ENCODE measurements around the gene KRTCAP2.

Gene KRTCAP2

DNA sequence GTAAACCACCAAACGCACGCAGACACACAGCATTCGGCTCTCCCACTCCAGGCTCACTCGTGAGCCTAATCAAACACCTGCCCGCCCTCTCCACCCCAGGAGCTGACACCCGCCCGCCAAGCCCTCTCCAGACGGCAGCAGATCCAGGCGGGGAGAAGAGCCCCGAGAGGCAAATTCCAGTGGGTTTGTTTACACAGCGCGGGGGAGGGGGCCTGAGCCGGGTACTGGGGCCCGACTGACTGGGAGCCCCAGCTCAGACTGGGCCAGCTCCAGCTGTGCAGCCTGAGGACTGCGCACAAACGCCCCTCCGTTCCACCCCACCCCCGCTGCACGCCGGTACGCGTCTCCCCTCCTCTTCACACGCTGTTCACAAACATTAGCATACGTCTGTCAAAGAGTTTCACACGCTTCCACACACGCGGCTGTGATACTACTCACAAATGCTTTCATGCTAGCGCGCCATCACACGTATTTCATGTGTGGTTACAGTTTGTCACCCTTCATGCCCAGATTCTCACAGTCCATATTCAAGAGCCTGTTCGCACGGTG lies 46.5 kb downstream of the KRTCAP2 start:
- DNase-seq = peak in 1 of 2 donors; percentile 24
- Mint-ChIP-seq H3K27me3 (peaks cover 39% of the 10 kb centered on the region), H3K27ac (no peak overlapping the region), H3K4me1 (peaks cover 37% of the 10 kb centered on the region), H3K9me3 (no peaks in the 10 kb centered on the region), H3K4me3 (peak overlapping the region; percentile 75 to 86)
- peak; percentile 66 for ATAC-seq

GRCh38 chr1:155125946-155126555 lies 47.1 kb downstream of the KRTCAP2 start:
- H3K27ac Mint-ChIP-seq = no peak overlapping the region
- H3K9me3 Mint-ChIP-seq = no peaks in the 10 kb centered on the region
- H3K4me3 Mint-ChIP-seq = peak overlapping the region in 1 of 2 donors; percentile 86
- no peak for ATAC-seq
- H3K27me3 Mint-ChIP-seq = peaks cover 39% of the 10 kb centered on the region
- H3K4me1 Mint-ChIP-seq = peaks cover 37% of the 10 kb centered on the region
- DNase-seq = no peak

DNA sequence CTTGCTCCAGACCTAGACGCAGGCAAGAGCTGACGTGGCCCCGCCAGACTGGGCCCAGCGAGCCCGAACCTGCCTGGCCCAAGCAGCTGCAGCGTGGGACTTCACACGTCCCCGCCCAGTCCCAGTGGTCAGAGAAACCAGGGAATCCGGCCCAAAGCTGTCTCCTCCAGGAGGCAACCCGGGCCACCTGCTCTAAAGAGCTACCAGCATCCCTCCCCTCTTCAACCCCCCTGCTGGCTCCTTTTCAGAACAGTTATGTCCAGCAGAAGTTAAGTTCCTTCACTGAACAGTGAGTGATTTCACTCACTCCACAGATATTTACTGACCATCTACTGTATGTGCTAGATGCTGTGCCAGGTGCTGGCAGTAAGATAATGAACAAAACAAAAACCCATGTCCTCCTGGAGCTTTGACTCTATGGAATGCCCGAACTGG lies 47.6 kb downstream of the KRTCAP2 start:
- H3K4me1 Mint-ChIP-seq = peaks cover 37% of the 10 kb centered on the region
- DNase-seq = no peak
- H3K9me3 Mint-ChIP-seq = no peaks in the 10 kb centered on the region
- no peak for ATAC-seq
- peaks cover 39% of the 10 kb centered on the region for H3K27me3 Mint-ChIP-seq
- H3K27ac Mint-ChIP-seq = no peak overlapping the region
- peak overlapping the region in 1 of 2 donors; percentile 49 for H3K4me3 Mint-ChIP-seq

DNA sequence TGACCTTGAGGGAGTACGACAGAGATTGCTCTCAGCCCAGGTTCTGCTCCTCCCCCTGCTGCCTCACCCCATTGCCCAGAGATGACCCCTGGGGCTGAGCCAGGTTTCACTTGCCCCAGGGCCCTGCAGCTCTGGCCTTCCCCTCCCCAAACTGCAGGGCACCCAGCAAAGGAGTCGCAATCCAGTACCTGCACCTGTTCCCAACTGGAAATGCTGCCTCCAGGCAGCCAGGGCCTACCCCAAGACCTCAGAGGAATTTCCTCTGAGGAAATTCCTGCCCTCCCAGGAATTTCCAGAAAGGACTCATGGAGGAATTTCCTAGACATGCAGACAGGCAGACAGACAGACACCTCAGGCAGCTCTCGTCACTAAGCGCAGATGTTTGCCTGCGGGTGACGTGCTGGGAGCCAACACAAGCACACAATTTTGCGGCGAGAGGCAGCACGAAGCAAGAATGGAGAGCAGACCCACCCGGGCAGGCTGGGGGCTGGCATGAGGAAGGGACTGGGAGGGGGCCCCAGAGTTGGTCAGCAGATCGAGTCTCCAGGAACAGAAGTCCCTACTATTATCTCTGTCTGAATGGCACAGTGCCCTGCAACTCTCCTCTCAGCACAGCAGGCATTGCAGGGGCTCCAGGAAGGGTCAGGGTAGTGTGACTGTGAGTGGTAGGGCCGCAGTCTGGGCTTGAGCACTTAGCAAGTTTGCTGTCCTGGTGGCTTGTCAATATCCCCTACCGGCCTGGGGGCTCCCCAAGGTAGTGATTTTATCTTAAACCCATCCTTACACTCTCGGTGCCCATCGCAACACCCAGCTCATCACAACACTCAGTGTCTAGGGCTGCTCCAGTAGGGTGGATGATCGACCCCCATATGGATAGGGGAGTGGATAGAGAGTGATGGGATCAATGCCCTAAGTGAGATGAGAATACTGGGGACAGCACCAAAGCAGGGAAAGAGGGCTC lies 48.3 kb downstream of the KRTCAP2 start:
- Mint-ChIP-seq H3K4me1 (peaks cover 35% of the 10 kb centered on the region), H3K4me3 (no peak overlapping the region), H3K27ac (no peak overlapping the region), H3K27me3 (peaks cover 39% of the 10 kb centered on the region), H3K9me3 (no peaks in the 10 kb centered on the region)
- ATAC-seq = no peak
- no peak for DNase-seq

- ATAC-seq (no peak), DNase-seq (no peak)
- Mint-ChIP-seq H3K27ac (no peak overlapping the region), H3K4me3 (no peak overlapping the region), H3K9me3 (no peaks in the 10 kb centered on the region), H3K4me1 (peaks cover 26% of the 10 kb centered on the region), H3K27me3 (peaks cover 39% of the 10 kb centered on the region)
Measured at GRCh38 chr1:155123801-155124200, 49.3 kb downstream of the KRTCAP2 start.

- ATAC-seq (no peak), DNase-seq (no peak)
- H3K27ac Mint-ChIP-seq = no peak overlapping the region
- H3K4me1 Mint-ChIP-seq = peaks cover 12% of the 10 kb centered on the region
- H3K27me3 Mint-ChIP-seq = peaks cover 25% of the 10 kb centered on the region
- no peak overlapping the region for H3K4me3 Mint-ChIP-seq
- H3K9me3 Mint-ChIP-seq = no peaks in the 10 kb centered on the region
Measured at GRCh38 chr1:155122308-155122707, 50.8 kb downstream of the KRTCAP2 start.

DNA sequence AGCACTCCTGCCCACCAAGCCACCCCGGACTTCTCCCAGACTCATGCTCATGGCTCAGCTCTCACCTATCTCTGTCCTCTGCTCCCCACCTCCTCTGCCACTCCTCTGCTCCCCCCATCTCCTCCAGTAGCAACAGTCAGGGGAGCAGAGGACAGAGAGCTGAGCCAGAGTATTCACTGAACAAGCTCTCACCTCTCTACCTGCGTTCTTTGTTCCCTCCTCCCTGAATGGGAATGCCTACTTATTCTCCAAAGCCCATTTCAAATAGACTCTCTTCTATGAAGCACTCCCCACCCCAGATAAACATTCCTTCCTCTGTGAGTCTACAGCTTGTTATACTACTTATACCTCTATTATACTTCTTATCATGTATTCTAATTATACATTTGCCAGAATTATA lies 51.9 kb downstream of the KRTCAP2 start:
- Mint-ChIP-seq H3K27me3 (peaks cover 14% of the 10 kb centered on the region), H3K4me1 (peaks cover 1% of the 10 kb centered on the region), H3K4me3 (no peak overlapping the region), H3K27ac (no peak overlapping the region), H3K9me3 (no peaks in the 10 kb centered on the region)
- no peak for DNase-seq
- no peak for ATAC-seq

DNA sequence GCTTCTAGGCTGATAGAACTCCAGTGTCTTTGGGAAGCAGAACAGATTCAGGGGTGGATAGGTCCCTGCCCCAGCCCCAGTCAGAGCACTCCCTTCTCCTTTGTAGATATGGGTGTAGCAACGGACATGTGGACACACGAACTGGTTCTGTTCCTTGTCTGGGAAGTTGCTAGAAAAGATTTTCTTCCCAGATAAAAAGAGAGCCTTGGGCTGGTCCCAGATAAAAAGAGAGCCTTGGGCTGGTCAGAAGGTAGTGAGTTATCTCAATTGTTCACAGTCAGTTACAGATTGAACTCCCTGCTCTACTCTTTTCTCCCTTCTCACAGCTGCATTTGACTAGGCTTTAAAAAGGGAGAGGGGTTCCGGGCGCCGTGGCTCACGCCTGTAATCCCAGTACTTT lies 52.9 kb downstream of the KRTCAP2 start:
- peaks cover 4% of the 10 kb centered on the region for H3K27me3 Mint-ChIP-seq
- no peak for DNase-seq
- no peak for ATAC-seq
- H3K4me3 Mint-ChIP-seq = no peak overlapping the region
- no peak overlapping the region for H3K27ac Mint-ChIP-seq
- H3K4me1 Mint-ChIP-seq = no peaks in the 10 kb centered on the region
- no peaks in the 10 kb centered on the region for H3K9me3 Mint-ChIP-seq
